Lower lobe of right lung (tissue), 2 donors: ENCODE results near the gene TMEM170A. TPM values are rescaled to one million over a fixed set of nuclear protein-coding genes. Genes with fewer than 3 reads are reported as not detected.
"Not testable (repeated sequence)": the region's sequence is repeated elsewhere in the genome, so short reads cannot be mapped to it uniquely, and the experiment has no call there.

Experiments used
- ATAC-seq, 2 donors: fragments of 200-7000 bp; cut with Tn5 transposase; one replicate each; pipeline ENCODE4 v1.9.1; 2020 to 2022; ENCODE audit warnings: mild to moderate bottlenecking in 2 of 2, moderate library complexity in 2 of 2
- DNase-seq: peaks from one replicate; pipeline ENCODE4 v3.0.0-alpha.2; 2020
- H3K27ac ChIP-seq: fragments of 200-600 bp; one replicate; pipeline ENCODE4 v1.8.0; 2022
- H3K27me3 ChIP-seq: fragments of 200-600 bp; one replicate; pipeline ENCODE4 v1.8.0; 2022; ENCODE audit warnings: low read depth
- H3K36me3 ChIP-seq: fragments of 200-600 bp; one replicate; pipeline ENCODE4 v1.8.0; 2022; ENCODE audit warnings: mild to moderate bottlenecking
- H3K4me1 ChIP-seq: fragments of 200-600 bp; one replicate; pipeline ENCODE4 v1.8.0; 2022
- H3K4me3 ChIP-seq: fragments of 200-600 bp; one replicate; pipeline ENCODE4 v1.8.0; 2022; ENCODE audit warnings: mild to moderate bottlenecking
- H3K9me3 ChIP-seq: fragments of 200-600 bp; one replicate; pipeline ENCODE4 v1.8.0; 2022
- intact Hi-C: fragments of 100-400 bp; cut with DNase I; formaldehyde crosslinking; loops from one replicate; pipeline ENCODE4 v1.11.0; 2022
- total RNA-seq: library from RNA; stranded (reverse); fragmentation: NEBNext Ultra II Directional; extraction: Animal tissue kit (Norgen Biotek cat#: 25700); gene quantifications from one replicate; pipeline ENCODE4 v1.2.1, GENCODE V29; 2021
- TF ChIP-seq, protein P1 (sequence below): fragments of 200-600 bp; IDR thresholded peaks from one replicate; pipeline ENCODE4 v1.8.0; 2022; ENCODE audit warnings: antibody characterized with exemption, mild to moderate bottlenecking
- donor health status: DM: no; HTN: yes; CAD: no; lungs with severe emphysema.

TMEM170A gene
- total RNA-seq, 1 donor from 2014 or later: 31.2 TPM

- H3K9me3 ChIP-seq: no peaks in the 10 kb centered on the region
- DNase-seq (no peak), ATAC-seq (no peak)
- TF ChIP-seq, protein P1, sequence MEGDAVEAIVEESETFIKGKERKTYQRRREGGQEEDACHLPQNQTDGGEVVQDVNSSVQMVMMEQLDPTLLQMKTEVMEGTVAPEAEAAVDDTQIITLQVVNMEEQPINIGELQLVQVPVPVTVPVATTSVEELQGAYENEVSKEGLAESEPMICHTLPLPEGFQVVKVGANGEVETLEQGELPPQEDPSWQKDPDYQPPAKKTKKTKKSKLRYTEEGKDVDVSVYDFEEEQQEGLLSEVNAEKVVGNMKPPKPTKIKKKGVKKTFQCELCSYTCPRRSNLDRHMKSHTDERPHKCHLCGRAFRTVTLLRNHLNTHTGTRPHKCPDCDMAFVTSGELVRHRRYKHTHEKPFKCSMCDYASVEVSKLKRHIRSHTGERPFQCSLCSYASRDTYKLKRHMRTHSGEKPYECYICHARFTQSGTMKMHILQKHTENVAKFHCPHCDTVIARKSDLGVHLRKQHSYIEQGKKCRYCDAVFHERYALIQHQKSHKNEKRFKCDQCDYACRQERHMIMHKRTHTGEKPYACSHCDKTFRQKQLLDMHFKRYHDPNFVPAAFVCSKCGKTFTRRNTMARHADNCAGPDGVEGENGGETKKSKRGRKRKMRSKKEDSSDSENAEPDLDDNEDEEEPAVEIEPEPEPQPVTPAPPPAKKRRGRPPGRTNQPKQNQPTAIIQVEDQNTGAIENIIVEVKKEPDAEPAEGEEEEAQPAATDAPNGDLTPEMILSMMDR: no peak
- H3K4me1 ChIP-seq: peaks cover 14% of the 10 kb centered on the region
- H3K27me3 ChIP-seq: no peaks in the 10 kb centered on the region
- H3K36me3 ChIP-seq: no peaks in the 10 kb centered on the region
- intact Hi-C loops: no loop called here
- H3K4me3 ChIP-seq: no peak overlapping the region
- no peak overlapping the region for H3K27ac ChIP-seq
These were observed 2.3 kb upstream of the TMEM170A start for GRCh38 chr16:75466760-75467159.

DNA sequence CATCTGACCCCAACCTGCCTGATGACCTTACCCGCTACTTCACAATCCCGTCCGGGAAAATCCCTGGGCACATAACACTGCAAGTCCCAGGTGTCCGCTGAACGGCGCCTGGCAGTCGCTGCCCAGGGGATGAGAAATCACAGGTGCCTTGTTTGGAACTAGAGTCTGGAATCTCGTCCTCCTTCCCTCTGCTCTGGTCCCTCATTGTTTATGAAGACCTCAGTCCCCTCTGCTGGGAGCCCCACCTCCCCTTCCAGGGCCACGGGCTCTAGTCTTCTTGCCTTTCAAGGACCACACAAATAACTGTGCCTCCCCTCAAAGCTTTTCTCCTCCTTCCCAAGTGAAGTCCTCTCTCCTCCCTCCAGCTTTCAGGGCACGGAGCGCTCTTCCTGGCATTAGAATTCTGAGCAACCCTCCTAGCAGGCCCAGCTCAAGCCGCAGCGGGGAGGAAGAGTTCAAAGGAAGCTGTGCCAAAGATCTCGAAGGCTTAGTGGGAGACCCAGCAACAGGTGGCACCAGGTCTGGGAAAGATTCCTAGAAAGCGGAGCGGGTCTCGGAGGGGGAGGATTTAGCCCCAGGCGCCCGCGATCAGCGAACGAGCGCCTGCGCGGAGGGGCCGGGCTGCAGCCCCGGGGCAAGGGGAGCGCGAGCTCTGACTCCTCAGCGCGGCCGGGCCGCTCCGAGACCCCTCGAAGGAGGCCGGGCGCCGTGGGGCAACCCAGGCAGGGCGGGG lies 934 bp downstream of the TMEM170A start:
- peak; percentile 59 for DNase-seq
- H3K36me3 ChIP-seq, H3K27me3 ChIP-seq, H3K9me3 ChIP-seq, intact Hi-C loops: not testable (repeated sequence)
- Histone ChIP-seq H3K27ac (peak overlapping the region; percentile 96), H3K4me3 (peak overlapping the region; percentile 99), H3K4me1 (peaks cover 18% of the 10 kb centered on the region)
- ATAC-seq: peak; percentile 21 to 53

GRCh38 chr16:75462806-75463205 lies 1.7 kb downstream of the TMEM170A start:
- DNase-seq: no peak
- Histone ChIP-seq H3K27me3 (no peaks in the 10 kb centered on the region), H3K36me3 (no peaks in the 10 kb centered on the region), H3K27ac (no peak overlapping the region), H3K9me3 (no peaks in the 10 kb centered on the region), H3K4me3 (peak overlapping the region; percentile 99), H3K4me1 (peaks cover 18% of the 10 kb centered on the region)
- ATAC-seq: no peak
- TF ChIP-seq, protein P1: no peak
- intact Hi-C loops: no loop called here

GRCh38 chr16:75461575-75461974 lies 2.9 kb downstream of the TMEM170A start:
- ATAC-seq (no peak), DNase-seq (no peak)
- no peaks in the 10 kb centered on the region for H3K9me3 ChIP-seq
- peaks cover 18% of the 10 kb centered on the region for H3K4me1 ChIP-seq
- no peak overlapping the region for H3K27ac ChIP-seq
- H3K36me3 ChIP-seq: no peaks in the 10 kb centered on the region
- H3K4me3 ChIP-seq: no peak overlapping the region
- no peaks in the 10 kb centered on the region for H3K27me3 ChIP-seq
- TF ChIP-seq, protein P1: no peak
- intact Hi-C loops: no loop called here

DNA sequence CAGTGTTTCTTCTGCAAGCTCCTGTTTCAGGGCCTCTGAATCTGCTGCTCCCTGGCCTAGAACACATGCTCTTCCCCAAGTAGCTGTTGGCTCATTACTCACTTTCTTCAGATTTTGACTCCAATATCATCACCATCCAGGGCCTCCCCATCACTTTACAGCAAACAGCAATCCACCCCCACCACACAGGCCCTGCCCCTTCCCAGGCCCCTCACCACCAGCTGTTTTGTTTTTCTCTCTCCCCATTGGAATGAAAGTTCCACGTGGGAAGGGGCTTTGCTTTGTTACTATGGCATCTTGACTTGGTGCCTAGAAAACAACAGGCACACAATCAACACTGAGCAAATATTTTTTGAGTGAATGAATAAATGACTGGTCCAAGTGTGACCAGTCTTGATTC lies 4.0 kb downstream of the TMEM170A start:
- TF ChIP-seq, protein P1: no peak
- Histone ChIP-seq H3K4me3 (no peak overlapping the region), H3K27me3 (no peaks in the 10 kb centered on the region), H3K4me1 (peaks cover 18% of the 10 kb centered on the region), H3K9me3 (no peaks in the 10 kb centered on the region), H3K27ac (no peak overlapping the region), H3K36me3 (no peaks in the 10 kb centered on the region)
- ATAC-seq (no peak), DNase-seq (no peak)
- intact Hi-C loops: no loop called here

DNA sequence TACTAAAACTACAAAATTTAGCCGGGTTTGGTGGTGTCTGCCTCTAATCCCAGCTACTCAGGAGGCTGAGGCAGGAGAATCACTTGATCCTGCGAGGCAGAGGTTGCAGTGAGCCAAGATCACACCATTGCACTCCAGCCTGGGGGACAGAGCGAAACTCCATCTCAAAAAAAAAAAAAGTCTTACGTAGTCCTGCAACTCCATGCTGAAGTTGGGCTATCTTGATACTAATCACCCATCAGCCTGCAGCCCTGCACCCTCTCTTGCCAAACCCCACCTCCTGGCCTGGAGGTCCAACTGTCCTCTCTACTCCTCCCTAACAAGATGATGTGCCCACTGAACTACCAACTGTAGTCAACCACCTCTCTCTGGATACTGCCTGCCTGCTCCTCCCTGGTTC lies 4.8 kb downstream of the TMEM170A start:
- ATAC-seq (no peak), DNase-seq (no peak)
- H3K27ac ChIP-seq: no peak overlapping the region
- no peaks in the 10 kb centered on the region for H3K9me3 ChIP-seq
- H3K4me3 ChIP-seq: no peak overlapping the region
- no peaks in the 10 kb centered on the region for H3K36me3 ChIP-seq
- TF ChIP-seq, protein P1: no peak
- intact Hi-C loops: no loop called here
- peaks cover 18% of the 10 kb centered on the region for H3K4me1 ChIP-seq
- H3K27me3 ChIP-seq: no peaks in the 10 kb centered on the region
